ENCODE results near the gene DNAI2.

Gene DNAI2

DNA sequence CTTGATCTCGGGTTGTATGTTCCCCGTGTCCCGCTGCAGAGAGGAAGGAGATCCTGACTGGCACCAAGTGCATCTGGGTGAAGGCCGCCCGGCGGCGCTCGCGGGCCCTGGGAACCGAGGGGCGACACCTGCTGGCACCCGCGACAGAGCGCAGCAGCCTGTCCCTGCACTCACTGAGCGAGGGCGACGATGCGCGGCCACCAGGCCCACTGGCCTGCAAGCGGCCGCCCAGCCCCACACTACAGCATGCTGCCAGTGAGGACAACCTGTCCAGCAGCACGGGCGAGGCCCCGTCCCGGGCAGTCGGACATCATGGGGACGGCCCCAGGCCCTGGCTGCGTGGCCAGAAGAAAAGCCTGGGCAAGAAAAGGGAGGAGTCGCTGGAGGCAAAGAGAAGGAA is 80.1 kb downstream of the DNAI2 start:
- TF ChIP-seq TAF1 (IDR thresholded peaks at IDR 0.05; ENCODE audit: low read depth) (no peak; the same call in 1 of the 2 replicates), YY1 (IDR thresholded peaks at IDR 0.05; ENCODE audit: low read depth) (no peak), RAD21 (IDR thresholded peaks at IDR 0.05; ENCODE audit: low read depth) (peak; percentile 47; the same call in 1 of the 2 replicates)

DNA sequence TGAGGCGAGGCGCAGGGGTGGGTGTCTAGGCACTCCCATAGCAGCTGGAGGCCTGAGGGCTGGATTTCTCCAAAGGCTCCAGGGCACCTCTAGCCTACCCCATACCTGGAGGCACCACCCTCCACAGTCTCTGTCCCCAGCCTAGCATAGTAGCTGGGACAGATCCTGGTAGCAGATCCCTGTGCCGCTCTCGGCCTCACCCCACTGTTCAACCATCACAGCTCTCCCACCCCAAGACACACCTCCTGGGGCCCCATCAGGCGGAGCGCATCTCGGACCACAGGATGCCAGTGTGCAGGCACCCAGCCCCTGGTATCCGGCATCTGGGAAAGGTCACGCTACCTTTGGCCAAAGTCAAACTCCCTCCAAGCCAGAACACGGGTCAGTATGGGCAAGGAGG is 80.5 kb downstream of the DNAI2 start:
- no peak for TF ChIP-seq TAF1 (IDR thresholded peaks at IDR 0.05; ENCODE audit: low read depth)

DNA sequence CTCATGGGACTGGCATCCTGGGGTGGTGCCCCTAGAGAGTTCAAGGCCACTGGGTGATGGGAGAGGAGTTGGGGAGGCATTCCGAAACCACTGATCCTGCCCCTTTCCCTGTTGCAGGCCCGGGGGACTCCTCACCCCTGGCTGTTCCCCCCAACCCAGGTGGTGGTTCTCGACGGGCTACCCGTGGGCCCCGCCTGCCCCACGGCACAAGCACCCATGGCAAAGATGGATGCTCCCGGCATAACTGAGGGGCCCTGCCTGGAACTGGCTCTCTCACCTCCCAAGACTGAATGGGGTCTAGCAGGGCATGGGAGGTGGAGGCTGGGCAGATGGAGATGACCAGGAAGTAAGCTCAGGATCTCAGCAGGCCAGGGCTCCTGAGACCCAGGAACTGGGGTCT is 81.0 kb downstream of the DNAI2 start:
- TF ChIP-seq, protein P1, sequence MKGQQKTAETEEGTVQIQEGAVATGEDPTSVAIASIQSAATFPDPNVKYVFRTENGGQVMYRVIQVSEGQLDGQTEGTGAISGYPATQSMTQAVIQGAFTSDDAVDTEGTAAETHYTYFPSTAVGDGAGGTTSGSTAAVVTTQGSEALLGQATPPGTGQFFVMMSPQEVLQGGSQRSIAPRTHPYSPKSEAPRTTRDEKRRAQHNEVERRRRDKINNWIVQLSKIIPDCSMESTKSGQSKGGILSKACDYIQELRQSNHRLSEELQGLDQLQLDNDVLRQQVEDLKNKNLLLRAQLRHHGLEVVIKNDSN (IDR thresholded peaks at IDR 0.05): no peak
- TF ChIP-seq NFIC (IDR thresholded peaks at IDR 0.05) (no peak), FOXM1 (IDR thresholded peaks at IDR 0.05; ENCODE audit: borderline replicate concordance, low read depth) (no peak)

DNA sequence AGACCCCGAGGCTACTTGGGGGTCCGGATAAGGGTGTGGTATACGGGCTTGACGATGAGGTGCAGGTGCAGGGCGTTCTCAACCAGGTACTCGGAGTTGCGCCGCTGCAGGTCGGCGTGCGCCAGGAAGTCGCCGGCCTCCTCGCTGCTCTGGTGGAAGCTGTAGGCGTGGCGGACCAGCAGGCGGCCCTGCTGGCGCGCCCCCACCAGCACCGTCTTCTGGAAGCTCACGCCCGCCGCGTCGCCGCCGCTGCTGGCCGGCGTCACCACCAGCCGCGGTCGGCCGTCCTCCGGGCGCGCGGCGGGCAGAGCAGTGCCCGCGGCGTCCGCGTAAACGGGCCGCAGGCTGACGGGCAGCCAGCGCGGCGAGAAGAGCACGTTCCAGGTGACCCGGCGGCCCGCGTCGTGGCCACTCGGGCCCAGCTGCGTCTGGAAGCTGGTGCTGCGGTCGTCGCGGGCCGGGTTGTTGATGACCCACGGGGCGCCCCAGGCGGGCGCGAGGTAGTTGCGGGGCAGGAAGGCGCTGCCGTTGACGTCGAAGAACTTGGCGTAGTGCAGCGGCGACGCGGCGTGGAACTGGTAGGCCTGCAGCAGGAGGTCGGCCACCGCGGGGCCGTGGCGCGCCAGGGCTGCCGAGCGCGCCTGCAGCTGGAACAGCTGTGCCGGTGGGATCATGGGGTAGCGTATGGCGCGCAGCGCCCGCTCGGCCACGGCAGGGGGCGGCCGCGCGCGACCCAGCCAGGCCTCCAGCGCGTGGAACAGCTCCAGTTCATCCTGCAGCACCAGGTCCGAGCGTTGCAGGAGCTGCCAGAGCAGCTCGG is 82.8 kb downstream of the DNAI2 start:
- TF ChIP-seq RAD21 (IDR thresholded peaks at IDR 0.05; ENCODE audit: low read depth) (no peak), FOXM1 (IDR thresholded peaks at IDR 0.05; ENCODE audit: borderline replicate concordance, low read depth) (no peak)
- TF ChIP-seq, protein P2, sequence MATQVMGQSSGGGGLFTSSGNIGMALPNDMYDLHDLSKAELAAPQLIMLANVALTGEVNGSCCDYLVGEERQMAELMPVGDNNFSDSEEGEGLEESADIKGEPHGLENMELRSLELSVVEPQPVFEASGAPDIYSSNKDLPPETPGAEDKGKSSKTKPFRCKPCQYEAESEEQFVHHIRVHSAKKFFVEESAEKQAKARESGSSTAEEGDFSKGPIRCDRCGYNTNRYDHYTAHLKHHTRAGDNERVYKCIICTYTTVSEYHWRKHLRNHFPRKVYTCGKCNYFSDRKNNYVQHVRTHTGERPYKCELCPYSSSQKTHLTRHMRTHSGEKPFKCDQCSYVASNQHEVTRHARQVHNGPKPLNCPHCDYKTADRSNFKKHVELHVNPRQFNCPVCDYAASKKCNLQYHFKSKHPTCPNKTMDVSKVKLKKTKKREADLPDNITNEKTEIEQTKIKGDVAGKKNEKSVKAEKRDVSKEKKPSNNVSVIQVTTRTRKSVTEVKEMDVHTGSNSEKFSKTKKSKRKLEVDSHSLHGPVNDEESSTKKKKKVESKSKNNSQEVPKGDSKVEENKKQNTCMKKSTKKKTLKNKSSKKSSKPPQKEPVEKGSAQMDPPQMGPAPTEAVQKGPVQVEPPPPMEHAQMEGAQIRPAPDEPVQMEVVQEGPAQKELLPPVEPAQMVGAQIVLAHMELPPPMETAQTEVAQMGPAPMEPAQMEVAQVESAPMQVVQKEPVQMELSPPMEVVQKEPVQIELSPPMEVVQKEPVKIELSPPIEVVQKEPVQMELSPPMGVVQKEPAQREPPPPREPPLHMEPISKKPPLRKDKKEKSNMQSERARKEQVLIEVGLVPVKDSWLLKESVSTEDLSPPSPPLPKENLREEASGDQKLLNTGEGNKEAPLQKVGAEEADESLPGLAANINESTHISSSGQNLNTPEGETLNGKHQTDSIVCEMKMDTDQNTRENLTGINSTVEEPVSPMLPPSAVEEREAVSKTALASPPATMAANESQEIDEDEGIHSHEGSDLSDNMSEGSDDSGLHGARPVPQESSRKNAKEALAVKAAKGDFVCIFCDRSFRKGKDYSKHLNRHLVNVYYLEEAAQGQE (IDR thresholded peaks at IDR 0.05; ENCODE audit: low read depth): no peak

DNA sequence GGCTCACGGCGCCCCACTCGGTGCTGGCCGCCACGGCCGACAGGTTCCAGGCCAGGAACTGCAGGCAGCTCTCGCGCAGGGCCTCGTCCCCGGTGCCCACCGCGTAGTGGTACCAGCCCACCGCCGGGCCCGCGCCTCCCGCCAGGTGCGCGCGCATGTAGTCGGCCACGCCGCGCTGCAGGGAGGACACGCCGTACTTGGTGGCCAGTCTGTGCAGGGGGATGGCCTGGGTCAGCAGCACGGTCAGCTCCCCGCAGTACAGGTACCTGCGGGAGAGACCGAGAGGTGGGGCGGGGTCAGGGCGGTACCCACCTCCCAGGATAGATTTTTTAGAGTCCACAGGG is 83.4 kb downstream of the DNAI2 start:
- TF ChIP-seq, protein P2 (IDR thresholded peaks at IDR 0.05; ENCODE audit: low read depth): no peak
- TF ChIP-seq, protein P3, sequence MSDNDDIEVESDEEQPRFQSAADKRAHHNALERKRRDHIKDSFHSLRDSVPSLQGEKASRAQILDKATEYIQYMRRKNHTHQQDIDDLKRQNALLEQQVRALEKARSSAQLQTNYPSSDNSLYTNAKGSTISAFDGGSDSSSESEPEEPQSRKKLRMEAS (IDR thresholded peaks at IDR 0.05): no peak
- TF ChIP-seq TEAD4 (IDR thresholded peaks at IDR 0.05) (no peak), EGR1 (IDR thresholded peaks at IDR 0.05) (no peak), CEBPB (IDR thresholded peaks at IDR 0.05) (no peak), YY1 (IDR thresholded peaks at IDR 0.05; ENCODE audit: low read depth) (no peak), RAD21 (IDR thresholded peaks at IDR 0.05; ENCODE audit: low read depth) (no peak)

DNA sequence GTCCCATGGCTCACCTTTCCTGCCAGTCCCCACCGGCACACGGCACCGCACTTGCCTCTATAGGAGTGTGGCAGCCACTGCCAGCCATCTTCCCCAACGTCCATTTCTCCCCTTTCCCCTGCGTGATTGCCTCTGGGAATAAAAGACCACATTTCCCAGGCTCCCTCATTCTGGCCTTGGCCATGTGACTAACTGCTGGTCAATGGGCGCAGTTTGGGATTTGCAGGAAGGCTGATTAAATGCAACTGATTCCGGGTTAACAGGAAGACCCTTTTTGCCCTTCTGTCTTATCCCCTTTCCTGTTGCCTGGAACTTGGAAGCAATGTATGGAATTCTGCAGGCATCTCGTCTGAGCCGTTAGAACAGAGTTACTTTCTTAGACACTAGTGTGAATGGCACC is 84.7 kb downstream of the DNAI2 start:
- TF ChIP-seq CEBPB (IDR thresholded peaks at IDR 0.05): no peak
- TF ChIP-seq, protein P1 (IDR thresholded peaks at IDR 0.05): peak; percentile 88

DNA sequence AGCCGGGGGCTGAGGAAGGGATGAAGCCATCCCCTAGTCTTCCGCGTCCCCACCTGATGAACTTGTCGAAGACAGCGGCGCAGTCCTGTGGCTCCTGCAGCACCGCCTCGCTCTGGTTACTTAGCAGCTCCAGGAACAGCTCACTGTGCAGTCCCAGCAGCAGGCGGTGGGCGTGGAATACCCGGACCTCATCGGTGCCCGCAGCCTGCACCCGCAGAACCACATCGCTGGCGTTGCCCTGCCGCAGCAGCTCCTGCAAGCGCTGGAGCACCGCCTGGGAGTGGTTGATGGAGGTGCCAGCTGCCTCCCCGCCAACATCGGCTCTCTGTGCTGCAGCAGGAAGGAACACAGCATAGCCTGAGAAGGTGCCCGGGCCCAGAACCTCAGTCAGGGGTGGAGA is 85.9 kb downstream of the DNAI2 start:
- TF ChIP-seq ZBTB7A (IDR thresholded peaks at IDR 0.05; ENCODE audit: low read depth): no peak
- TF ChIP-seq, protein P1 (IDR thresholded peaks at IDR 0.05): no peak
- no peak for TF ChIP-seq YY1 (IDR thresholded peaks at IDR 0.05; ENCODE audit: low read depth)
- no peak for TF ChIP-seq TCF12 (IDR thresholded peaks at IDR 0.05; ENCODE audit: low read depth)
- TF ChIP-seq CREB1 (IDR thresholded peaks at IDR 0.05; ENCODE audit: low read depth): no peak
- TF ChIP-seq, protein P3 (IDR thresholded peaks at IDR 0.05): no peak
- TF ChIP-seq FOXM1 (IDR thresholded peaks at IDR 0.05; ENCODE audit: borderline replicate concordance, low read depth): no peak
- no peak for TF ChIP-seq NFIC (IDR thresholded peaks at IDR 0.05)
- TF ChIP-seq CEBPB (IDR thresholded peaks at IDR 0.05): no peak
- TF ChIP-seq RAD21 (IDR thresholded peaks at IDR 0.05; ENCODE audit: low read depth): no peak
- TF ChIP-seq TEAD4 (IDR thresholded peaks at IDR 0.05): no peak
- no peak for TF ChIP-seq TAF1 (IDR thresholded peaks at IDR 0.05; ENCODE audit: low read depth)
- no peak for TF ChIP-seq EP300 (IDR thresholded peaks at IDR 0.05; ENCODE audit: borderline replicate concordance)
- TF ChIP-seq, protein P2 (IDR thresholded peaks at IDR 0.05; ENCODE audit: low read depth): no peak

Measured in Ishikawa (cell line).